Astrocyte (in vitro differentiated cells and primary cell): Measurements from ENCODE around the gene BCAR1.

Source experiments
- CTCF ChIP-seq: IDR thresholded peaks from 2 replicates; pipeline ENCODE4 v1.5.1; 2011; ENCODE audit warnings: low read depth, mild to moderate bottlenecking, inconsistent platforms, low read length, moderate library complexity; ENCODE audit not compliant: insufficient read depth
- EZH2 ChIP-seq: IDR thresholded peaks from 2 replicates; pipeline ENCODE4 v1.6.1; 2012; ENCODE audit warnings: mild to moderate bottlenecking, low read length, inconsistent platforms; ENCODE audit not compliant: insufficient read depth

DNA sequence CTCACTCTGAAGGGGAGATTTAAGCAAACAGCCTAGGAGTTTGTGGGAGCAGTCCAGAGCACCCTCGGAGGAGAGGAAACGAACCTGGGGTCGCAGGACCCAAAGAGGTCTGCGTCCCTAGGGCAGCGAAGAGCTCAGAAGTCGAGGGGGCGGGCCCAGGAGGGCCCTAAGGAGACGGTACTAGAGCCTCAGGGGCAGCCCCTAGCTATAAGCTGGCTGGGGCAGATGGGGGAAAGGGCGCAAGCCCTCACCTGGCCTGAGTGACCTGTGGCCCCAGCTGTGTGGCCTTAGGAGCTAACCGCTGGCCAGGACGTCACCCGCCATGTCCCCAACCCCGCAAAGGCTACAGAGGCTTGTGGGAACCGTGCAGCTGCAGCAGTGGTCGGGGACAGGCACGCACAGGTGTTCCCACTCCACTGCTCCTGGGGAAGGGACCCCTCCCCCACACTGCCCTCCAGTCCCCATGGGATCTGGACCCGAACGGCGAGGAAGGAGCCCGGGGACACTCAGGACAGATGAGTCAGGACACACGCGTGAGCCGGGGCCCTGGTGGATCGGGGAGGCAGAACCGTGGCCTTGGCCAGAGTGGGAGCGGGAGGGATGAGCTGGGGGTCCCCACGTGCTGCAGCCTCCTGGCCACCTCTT is 42.4 kb downstream of the BCAR1 start:
- no peak for TF ChIP-seq CTCF
- no peak for TF ChIP-seq EZH2
